GM12872 (cell line): ENCODE measurements around the gene PSG5.
"Not testable (repeated sequence)": the region's sequence is repeated elsewhere in the genome, so short reads cannot be mapped to it uniquely, and the experiment has no call there.

Experiments used
- TF ChIP-seq, protein P1 (sequence below): IDR thresholded peaks from 3 replicates; pipeline ENCODE4 v1.5.1; 2011; ENCODE audit warnings: low read depth, mild to moderate bottlenecking, low read length, moderate library complexity; ENCODE audit not compliant: insufficient read depth

Gene PSG5

DNA sequence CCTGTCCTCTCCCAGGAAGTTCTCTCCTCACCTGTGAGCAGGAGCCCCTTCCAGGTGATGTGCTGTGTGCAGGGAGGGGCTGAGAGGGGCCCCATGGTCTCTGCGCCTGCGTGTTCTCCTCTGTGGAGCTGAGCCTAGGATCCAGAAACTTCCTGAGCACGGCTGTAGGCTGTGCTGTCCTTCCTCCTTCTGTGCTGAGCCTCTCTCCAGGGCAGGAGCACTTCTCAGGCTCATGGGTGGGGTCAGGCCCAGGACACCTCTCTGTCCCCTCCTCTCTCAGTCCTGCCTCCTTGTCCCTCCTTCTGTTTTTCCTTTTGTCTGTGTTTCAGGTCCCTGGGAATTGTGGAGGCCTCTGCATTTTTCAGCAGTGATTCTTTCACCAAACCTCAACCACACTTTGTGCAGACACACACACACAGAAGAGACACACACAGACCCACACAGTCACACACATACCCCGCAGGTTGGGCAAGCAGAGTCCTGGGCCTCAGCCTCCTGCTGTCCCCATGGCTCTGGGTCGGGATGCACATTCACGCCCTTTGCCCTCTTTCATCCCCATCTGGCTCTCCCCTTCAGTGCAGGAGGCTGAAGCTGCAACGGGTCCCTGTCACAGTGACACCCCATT is at the start of gene PSG5:
TSS of gene PSG5 (minus strand) at position 226 of the 625 bp plus-strand sequence. CDS start at position 95, 131 bp downstream.
- TF ChIP-seq, protein P1, sequence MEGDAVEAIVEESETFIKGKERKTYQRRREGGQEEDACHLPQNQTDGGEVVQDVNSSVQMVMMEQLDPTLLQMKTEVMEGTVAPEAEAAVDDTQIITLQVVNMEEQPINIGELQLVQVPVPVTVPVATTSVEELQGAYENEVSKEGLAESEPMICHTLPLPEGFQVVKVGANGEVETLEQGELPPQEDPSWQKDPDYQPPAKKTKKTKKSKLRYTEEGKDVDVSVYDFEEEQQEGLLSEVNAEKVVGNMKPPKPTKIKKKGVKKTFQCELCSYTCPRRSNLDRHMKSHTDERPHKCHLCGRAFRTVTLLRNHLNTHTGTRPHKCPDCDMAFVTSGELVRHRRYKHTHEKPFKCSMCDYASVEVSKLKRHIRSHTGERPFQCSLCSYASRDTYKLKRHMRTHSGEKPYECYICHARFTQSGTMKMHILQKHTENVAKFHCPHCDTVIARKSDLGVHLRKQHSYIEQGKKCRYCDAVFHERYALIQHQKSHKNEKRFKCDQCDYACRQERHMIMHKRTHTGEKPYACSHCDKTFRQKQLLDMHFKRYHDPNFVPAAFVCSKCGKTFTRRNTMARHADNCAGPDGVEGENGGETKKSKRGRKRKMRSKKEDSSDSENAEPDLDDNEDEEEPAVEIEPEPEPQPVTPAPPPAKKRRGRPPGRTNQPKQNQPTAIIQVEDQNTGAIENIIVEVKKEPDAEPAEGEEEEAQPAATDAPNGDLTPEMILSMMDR: not testable (repeated sequence)

DNA sequence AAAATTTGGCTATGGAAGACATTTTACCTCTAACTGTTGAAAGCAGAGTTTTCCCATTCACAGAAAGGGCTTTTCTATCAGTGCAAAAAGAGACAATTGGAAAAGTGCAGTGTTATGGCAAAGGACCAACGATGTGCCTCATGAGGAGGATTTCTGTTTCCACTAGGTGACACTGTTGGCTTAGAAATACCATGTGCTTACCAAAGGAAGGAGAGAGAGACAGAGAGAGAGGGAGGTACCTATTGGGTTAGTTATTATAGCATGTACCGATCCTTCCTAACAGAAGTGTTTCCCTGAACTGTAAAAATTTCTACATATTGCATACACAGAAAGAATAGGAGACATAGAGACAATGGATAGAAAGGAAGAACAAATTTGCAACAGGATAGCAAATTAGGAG is 43.0 kb upstream of the PSG5 start:
- TF ChIP-seq, protein P1: no peak

DNA sequence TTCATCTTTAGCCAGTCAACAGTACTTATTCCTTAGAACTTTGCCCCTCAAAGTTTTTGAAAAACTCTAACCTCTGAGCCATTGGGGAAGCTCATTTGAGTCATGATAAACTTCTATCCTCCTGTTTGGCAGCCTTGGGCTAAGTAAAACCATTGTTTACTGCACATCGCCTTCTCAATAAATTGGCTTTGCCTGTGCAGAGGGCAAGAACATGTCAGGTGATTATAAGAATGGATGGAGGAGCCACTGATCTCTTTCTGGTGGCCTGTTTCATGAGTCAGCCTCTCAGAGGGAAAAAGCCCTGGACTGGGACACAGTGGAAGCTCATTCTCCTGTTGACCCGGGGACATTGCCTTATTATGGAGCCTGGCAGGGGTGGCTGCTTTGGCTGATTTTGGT is 38.5 kb upstream of the PSG5 start:
- TF ChIP-seq, protein P1: no peak

DNA sequence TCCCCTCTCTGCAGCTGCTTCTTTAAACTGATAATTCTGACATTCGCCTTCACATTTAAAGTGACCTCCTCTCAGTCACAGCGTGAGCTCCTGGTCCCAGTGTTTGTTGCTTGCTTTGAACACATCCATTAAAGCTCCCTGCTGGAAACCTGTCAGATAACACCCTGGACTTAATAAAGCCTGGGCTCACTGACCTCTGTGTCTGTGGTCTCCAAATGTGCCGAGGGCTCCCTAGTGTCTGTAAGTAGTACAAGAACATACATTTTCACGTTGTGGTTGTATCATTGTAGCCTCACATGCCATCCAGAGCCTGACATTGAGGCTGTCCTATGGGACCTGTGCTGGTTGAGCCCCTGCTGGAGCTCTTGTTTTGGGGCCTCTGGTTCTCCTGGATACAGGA is 21.7 kb upstream of the PSG5 start:
- TF ChIP-seq, protein P1: no peak

DNA sequence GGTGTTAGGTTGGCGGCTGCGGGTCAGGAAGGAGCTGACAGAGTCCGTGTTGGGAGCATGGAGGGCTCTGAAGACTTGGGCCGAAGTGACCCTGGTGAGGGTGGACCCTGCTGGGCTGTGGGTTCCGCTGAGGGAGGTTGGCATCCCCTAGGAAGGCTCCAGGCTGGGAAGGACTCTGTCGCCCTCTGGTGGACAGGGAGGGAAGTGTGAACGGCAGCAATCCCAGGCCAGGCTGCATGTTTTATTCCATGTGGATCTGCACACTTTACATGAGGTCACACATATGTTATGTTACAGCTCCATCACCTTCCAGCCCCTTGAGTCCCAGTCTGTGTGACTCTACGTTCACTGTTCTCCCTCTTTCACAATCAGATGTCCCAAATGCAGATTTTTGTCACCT is 20.8 kb upstream of the PSG5 start:
- TF ChIP-seq, protein P1: peak; percentile 63

DNA sequence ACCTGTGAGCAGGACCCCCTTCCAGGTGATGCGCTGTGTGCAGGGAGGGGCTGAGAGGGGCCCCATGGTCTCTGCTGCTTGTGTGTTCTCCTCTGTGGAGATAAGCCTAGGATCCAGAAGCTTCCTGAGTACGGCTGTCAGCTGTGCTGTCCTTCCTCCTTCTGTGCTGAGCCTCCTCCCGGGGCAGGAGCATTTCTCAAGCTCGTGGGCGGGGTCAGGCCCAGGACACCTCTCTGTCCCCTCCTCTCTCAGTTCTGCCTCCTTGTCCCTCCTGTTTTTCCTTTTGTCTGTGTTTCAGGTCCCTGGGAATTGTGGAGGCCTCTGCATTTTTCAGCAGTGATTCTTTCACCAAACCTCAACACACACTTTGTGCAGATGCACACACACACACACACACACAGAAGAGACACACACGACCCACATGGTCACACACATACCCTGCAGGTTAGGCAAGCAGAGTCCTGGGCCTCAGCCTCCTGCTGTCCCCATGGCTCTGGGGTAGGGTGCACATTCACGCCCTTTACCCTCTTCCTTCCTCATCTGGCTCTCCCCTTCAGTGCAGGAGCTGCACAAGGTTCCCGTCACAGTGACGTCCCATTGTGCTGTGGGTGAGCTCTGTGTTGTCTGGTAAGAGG is 19.3 kb upstream of the PSG5 start, which contains the start of gene PSG4:
TSS of gene PSG4 (minus strand) at position 168 of the 635 bp plus-strand sequence. CDS start at position 66, 102 bp downstream.
- TF ChIP-seq, protein P1: not testable (repeated sequence)

DNA sequence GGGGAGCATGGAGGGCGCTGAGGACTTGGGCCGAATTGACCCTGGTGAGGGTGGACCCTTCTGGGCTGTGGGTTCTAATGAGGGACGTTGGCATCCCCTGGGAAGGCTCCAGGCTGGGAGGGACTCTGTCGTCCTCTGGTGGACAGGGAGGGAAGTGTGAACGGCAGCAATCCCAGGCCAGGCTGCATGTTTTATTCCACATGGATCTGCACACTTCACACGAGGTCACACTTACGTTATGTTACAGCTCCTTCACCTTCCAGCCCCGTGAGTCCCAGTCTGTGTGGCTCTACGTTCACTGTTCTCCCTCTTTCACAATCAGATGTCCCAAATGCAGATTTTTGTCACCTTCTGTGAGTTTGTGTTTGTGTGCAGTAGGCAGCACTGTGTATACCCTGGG is 1.8 kb upstream of the PSG5 start:
- TF ChIP-seq, protein P1: peak; percentile 64
